Cardiac fibroblast (primary cell): ENCODE results near the gene UQCRQ.

Source experiments
- DNase-seq, 2 donors: peaks; one replicate each; pipeline versions ENCODE4 v3.0.0 to v3.0.0-alpha.2; 2010; ENCODE audit warnings: low read depth in 2 of 2
- H3K4me3 ChIP-seq, 2 donors: replicated peaks in 1 of 2; 1 replicate in 1 of 2; 2 replicates in 1 of 2; pipeline ENCODE4 v1.5.1; 2011; ENCODE audit warnings: low read depth in 2 of 2, low read length in 2 of 2, mild to moderate bottlenecking in 2 of 2, moderate library complexity in 1 of 2
- CTCF ChIP-seq: IDR thresholded peaks from one replicate; pipeline ENCODE4 v1.5.1; 2011; ENCODE audit warnings: low read depth, mild to moderate bottlenecking, low read length, inconsistent platforms

Gene UQCRQ

GRCh38 chr5:132868754-132869153 is 2.3 kb downstream of the UQCRQ start:
- no peak for DNase-seq
- TF ChIP-seq CTCF: no peak

GRCh38 chr5:132870801-132871200 is 4.4 kb downstream of the UQCRQ start:
- no peak for TF ChIP-seq CTCF
- no peak for DNase-seq
- H3K4me3 ChIP-seq: no peak overlapping the region

More at GRCh38 chr5:132868754-132869153, 2.3 kb downstream of the UQCRQ start:
- H3K4me3 ChIP-seq: no peak overlapping the region

GRCh38 chr5:132871459-132872284 is 5.2 kb downstream of the UQCRQ start:
- DNase-seq: no peak
- TF ChIP-seq CTCF: no peak
- H3K4me3 ChIP-seq: no peak overlapping the region

GRCh38 chr5:132872788-132873118 is 6.3 kb downstream of the UQCRQ start:
- no peak for TF ChIP-seq CTCF
- no peak overlapping the region for H3K4me3 ChIP-seq
- no peak for DNase-seq

GRCh38 chr5:132873119-132873929 is 6.9 kb downstream of the UQCRQ start, which contains the start of gene LEAP2:
Gene LEAP2, plus strand, starts transcription at chr5:132873668. Its CDS starts 27 bp downstream, at chr5:132873695.
- H3K4me3 ChIP-seq: no peak within 1 kb of the TSS
- TF ChIP-seq CTCF: no peak
- no peak for DNase-seq

GRCh38 chr5:132873930-132874271 is 7.5 kb downstream of the UQCRQ start:
- no peak overlapping the region for H3K4me3 ChIP-seq
- TF ChIP-seq CTCF: no peak
- no peak for DNase-seq
